ENCODE results near the gene OSBPL1A.

The OSBPL1A gene

GRCh38 chr18:24263050-24263449, 134.6 kb downstream of the OSBPL1A start:
- no peak for DNase-seq

DNA sequence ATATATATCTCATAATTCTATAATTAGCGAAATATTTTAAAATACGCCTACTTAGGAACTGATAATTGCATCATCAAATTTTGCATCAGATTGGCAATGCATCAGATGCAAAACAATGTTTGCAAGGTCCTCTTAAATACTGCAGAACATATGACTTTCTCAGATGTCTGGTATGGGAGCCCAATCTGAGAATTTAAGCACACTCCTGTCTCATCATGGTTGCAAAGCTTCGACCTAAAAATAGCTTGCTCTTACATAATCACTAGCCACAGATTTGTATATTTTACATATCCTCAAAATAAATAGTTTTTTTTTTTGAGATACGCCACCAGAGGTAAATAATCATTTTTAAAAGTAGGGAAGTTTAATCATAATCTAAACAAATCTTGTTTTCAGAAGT, 135.5 kb downstream of the OSBPL1A start:
- DNase-seq: no peak

DNA sequence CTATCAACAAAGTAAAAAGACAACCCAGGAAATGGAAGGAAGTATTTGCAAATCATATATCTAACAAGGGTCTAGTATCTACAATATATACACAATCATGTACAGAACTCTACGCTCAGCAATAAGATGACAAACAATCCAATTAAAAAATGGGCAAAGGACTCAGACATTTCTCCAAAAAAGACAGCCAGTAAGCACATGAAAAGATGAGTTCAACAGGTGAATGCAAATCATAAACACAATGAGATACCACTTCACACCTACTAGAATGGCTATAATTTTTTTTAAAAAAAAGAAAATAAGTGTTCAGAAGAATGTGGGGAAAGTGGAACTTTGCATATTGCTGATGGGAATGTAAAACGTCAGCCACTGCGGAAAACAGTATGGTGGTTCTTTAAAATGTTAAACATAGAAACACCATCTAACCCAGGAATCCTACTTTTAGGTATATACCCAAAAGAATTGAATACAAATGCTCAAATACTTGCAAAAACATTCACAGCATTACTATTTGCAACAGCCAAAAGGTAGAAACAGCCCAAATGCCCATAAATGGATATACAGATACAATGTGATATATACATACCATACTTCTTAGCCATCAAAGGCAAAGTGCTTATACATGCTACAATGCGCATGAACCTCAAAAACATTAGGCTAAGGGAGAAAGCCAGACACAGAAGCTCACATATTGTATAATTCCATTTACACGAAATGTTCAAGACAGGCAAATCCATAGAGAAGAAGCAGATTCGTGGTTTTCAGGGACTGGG, 137.6 kb downstream of the OSBPL1A start:
- DNase-seq: no peak

DNA sequence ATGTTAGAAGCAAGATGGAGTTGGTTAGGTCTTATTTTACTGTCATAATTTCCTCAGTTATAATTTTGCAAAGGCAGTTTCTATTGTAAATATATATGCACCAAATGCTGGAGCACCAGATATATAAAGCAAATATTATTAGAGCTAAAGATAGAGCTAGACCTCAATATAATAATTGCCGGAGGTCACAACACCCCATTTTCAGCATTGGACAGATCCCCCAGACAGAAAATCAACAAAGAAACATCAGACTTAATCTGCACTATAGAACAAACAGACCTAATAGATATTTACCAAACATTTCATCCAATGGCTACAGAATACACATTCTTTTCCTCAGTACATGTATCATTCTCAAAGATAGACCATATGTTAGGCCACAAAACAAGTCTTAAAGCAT, 143.6 kb downstream of the OSBPL1A start:
- no peak for DNase-seq

DNA sequence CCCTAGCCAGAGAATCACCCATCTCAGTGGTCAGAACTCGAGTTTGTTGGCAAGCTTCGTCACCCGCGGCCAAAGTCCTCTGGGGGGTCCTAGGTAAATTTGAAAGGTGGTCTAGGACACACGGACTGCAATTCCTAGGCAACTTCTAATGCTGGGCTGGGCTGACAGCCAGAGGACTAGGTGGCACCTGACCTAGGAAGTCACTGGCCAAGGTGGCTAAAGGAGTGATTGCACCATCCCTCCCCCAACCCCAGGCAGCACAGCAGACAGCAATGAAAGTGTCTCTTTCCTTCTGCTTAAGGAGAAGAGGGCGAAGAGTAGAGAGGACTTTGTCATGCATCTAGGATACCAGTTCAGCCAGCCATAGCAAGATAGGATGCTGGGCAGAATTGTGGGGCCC, 147.9 kb downstream of the OSBPL1A start:
- DNase-seq: no peak

GRCh38 chr18:24248359-24248758, 149.3 kb downstream of the OSBPL1A start:
- DNase-seq: no peak

- DNase-seq: no peak
Measured at GRCh38 chr18:24246143-24246542, 151.5 kb downstream of the OSBPL1A start.

DNA sequence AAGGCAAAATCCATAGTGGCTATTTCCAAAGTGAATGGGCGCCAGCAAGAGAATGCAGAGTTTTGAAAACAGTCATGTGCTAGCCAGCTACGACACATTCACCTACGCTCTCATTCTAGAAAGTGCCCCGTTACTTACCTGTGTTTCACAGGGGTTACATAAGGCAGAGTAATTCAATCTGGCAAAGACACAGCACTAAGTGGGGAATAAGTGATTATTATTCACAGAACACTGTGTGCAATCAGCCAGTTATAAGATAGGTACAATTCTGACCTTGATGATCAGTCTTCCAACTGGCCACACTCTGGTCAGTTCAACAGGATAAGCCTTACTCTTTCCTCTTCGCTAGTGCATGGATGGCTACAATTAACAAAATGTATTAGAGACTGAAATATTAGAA, 152.9 kb downstream of the OSBPL1A start:
- no peak for DNase-seq

DNA sequence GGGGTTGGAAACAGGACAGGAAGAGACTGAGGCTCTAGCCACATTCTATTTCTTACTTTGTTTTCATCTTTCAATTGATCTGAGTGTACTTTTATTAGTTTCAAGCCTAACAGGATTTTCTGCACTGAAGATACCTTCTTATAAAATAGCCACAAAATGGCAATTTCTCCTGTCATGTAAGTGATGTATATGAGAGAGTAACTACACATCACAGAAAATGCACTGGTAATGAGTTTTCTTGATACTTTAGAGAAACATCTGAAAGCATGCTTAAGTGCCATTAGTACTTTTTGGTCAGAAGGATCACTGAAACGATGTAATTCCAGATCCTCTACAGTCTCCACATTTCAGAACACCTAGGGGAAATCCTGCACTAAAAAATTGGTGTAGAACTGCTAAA, 153.9 kb downstream of the OSBPL1A start:
- no peak for DNase-seq

DNA sequence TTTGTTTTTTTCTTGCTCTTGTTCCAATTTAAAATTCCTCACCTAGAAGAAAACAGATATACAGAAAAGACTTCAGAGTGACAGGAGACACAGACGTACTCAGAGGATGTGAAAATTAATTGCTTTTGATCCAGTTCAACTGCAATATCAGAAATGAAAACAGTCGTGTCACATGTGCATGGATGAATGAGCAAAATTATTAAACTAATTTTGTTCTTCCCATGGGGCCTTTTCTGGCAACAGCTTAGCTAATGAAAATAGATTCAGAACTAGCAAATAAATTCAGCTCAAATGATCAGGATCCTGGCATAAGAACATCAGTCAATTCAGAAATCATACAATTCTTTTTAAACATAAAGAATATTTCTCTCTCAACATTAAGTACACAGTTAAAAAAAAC, 158.3 kb downstream of the OSBPL1A start:
- no peak for DNase-seq

GRCh38 chr18:24238387-24238786, 159.2 kb downstream of the OSBPL1A start:
- no peak for DNase-seq

GRCh38 chr18:24234850-24235418, 162.7 kb downstream of the OSBPL1A start:
- DNase-seq: no peak

DNA sequence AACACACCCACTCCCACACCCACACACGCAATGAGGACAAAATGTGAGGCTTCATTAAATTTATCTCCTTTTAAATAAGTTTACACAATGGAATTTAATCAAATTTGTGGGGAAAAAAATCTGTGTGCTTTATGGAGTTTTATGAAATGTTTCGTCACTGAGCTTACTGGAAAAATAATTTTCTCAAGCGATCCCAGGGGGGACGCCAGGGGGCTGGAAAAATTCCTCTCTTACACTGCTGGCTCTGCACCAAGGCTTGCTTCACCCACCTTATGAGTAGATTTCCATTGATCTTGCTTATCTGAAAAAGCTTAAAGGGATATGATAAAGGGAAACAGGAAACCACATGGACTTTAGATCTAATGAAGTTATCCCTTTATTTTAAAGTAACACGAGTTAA, 163.3 kb downstream of the OSBPL1A start:
- no peak for DNase-seq

DNA sequence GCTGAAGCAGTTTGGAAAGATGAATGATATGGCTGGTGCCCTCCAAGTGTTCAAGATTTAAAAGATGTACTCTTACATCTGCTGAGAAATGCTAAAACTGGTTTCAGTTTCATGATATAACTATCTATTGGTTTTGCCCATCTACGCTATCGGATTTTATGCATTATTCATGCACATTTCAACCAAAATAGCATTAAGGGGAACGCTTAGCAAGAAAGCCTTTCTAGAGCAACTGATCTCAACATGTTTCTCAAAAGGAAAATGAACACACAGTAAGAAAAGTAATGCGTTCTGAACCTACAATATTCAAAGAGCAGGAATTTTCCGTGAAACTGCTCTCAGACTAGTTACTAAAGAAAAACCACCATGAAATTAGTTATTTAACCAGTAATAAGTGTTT, 164.8 kb downstream of the OSBPL1A start:
- no peak for DNase-seq

GRCh38 chr18:24231773-24232735, 165.6 kb downstream of the OSBPL1A start:
- DNase-seq: no peak

DNA sequence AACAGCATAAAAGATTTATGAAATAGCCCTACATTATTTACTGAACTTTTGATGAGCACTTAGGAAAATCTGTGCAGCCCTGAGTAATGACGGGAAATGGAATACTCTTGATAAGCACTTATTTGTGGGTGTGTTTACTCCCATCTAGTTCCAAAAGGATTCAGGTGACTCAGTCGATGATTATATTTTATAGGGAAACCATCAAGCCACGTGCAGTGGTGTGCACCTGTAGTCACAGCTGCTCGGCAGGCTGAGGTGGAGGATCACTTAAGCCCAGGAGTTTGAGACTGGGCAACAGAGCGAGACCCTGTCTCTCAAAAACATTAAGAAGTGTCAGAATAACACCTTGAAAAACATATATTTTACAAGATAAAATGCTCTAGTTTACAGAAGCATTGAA, 166.9 kb downstream of the OSBPL1A start:
- DNase-seq: no peak

DNA sequence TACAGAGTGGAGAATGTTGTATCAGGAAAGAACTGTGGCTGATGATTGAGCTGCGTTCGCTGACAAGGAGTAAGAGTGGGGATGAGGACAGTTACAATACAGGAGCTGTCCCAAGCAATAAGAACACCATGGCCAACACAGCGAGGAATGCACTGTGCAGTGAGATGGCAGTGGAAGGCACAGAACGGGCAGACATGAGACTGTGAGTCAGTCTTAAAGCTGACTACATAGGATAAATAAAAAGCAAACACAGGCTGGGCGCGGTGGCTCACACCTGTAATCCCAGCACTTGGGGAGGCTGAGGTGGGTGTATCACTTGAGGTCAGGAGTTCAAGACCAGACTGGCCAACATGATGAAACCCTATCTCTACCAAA, 169.0 kb downstream of the OSBPL1A start:
- no peak for DNase-seq

DNA sequence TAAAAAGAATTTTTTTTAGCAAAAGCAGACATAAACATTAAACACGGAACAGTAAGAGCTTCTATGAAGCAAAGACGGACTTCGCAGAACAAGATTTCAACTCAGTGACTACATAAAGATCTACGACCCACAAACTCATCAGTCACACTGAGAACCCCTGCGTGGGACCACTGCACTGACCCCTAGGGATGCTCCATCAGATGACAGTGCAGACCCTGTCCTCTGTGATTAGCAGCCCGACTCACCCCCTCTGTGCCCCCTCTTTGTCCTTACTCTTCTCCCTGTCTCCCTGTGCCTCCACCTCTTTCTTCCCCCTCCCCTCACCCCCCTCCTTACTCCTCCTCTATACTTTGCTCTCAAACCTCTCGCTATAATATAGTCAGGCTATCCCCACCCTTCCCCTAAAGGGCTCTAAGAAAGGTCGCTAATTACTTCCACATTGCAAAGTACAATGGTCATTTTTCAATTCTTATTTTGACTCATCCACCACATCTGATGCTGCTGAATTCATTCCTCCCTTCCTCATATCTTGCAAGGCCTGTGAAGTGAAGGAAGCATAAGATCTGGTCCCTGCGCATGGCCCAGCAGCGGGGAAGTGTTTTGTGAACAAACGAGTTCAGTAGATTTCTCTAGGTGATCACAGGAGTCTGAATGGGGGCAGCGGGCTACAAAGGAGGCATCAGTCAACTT, 169.5 kb downstream of the OSBPL1A start:
- DNase-seq: no peak

DNA sequence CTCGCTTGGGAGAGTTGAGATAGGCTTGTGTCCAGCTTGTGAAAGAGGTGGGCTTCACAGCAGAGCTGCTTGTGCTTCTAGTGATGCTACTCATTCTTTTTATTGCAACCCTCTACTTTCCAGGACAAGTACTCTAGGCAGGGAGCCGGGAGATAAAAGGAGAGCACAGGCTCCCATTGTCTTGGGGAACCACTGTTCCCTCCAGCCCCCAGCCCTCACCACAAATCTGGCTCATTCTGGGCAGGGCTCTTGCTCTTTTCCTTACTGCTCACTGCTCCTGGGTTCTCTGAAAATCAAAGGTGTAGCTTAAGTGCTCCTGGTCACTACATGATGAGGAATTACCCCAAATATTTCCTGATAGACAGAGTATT, 177.3 kb downstream of the OSBPL1A start:
- DNase-seq: no peak

DNA sequence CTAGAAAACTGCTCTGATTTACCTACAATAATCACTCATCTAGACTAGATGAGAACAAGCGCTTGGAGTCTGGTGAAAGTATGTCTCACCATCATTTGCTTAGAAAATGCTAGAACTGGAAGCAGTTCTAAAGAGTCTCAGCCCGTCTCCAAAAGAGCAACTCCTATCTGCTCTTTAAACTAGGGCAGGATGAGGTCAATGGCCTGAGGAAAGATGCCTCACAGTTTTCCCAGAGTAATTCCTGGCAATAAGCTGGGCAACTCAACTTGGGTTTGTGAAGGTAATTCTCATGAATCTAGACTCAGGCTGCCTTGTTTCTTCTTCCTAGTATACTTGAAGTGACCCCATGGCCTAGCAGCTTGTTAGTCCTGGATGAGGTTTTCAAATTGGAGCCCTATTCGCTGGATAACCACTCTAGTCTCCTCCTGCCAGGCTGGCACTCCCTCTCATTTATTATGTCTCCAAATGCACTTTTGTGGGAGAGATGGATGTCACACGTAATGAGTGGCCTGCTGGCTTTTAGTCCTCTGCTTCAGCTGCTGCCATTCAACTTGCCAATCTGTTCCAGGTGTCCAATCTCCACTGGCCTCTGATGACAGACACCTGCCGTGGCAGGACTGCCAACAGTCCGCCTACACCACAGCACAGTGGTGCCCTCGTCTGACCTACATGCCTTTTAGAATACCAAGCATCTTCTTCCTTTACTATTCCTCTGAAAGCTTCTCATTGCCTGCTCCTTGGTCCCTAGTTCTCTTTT, 177.9 kb downstream of the OSBPL1A start:
- no peak for DNase-seq

DNA sequence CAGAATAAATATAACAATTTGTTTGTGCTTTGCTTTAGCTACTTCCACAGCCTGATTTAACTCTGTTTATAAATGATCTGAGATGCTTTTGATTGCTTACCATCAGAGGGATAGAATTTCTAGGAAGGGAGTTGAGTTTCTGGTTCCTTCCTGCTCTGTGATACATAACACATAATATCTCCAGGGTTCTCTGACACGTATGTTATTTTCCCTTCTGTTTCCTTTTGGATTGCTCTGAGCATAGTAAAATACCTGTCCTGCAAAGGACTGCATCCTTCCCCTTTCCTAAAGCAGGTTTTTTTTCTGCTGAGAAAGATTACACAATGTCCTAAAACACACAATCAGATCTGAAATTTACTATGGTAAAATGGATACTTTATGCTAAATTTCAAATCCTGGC, 182.7 kb downstream of the OSBPL1A start:
- no peak for DNase-seq

GRCh38 chr18:24214144-24214543, 183.5 kb downstream of the OSBPL1A start:
- no peak for DNase-seq

- no peak for DNase-seq
Measured at GRCh38 chr18:24212939-24213338, 184.7 kb downstream of the OSBPL1A start.
